HG03442 (cell line): ENCODE measurements around the gene SDCBP2.

ENCODE experiments used
- ATAC-seq: cut with Tn5 transposase; IDR thresholded peaks from one replicate; pipeline ENCODE4 v1.9.1; 2021; ENCODE audit warnings: mild to moderate bottlenecking, moderate library complexity; ENCODE audit not compliant: unreplicated experiment

Gene SDCBP2

GRCh38 chr20:1278993-1279392, 49.9 kb downstream of the SDCBP2 start:
- ATAC-seq = no peak

GRCh38 chr20:1277529-1278322, 51.2 kb downstream of the SDCBP2 start:
- no peak for ATAC-seq

GRCh38 chr20:1275919-1276318, 53.0 kb downstream of the SDCBP2 start:
- ATAC-seq = no peak

- ATAC-seq = no peak
Observed at GRCh38 chr20:1274485-1275311, 54.2 kb downstream of the SDCBP2 start.

GRCh38 chr20:1273366-1273765, 55.6 kb downstream of the SDCBP2 start:
- no peak for ATAC-seq

GRCh38 chr20:1272368-1273100, 56.4 kb downstream of the SDCBP2 start:
- no peak for ATAC-seq

GRCh38 chr20:1269850-1270249, 59.1 kb downstream of the SDCBP2 start:
- no peak for ATAC-seq

GRCh38 chr20:1269235-1269634, 59.7 kb downstream of the SDCBP2 start:
- no peak for ATAC-seq

- no peak for ATAC-seq
Observed at GRCh38 chr20:1267809-1268374, 61.0 kb downstream of the SDCBP2 start.

- no peak for ATAC-seq
Observed at GRCh38 chr20:1267161-1267560, 61.8 kb downstream of the SDCBP2 start.

GRCh38 chr20:1266167-1266973, 62.6 kb downstream of the SDCBP2 start, which contains the start of gene SNPH:
TSS of gene SNPH (plus strand) at chr20:1266294. CDS start at chr20:1296240, 29,946 bp downstream.
- ATAC-seq = peak; percentile 55

GRCh38 chr20:1265916-1266166, 63.1 kb downstream of the SDCBP2 start:
- ATAC-seq = no peak

GRCh38 chr20:1265226-1265915, 63.6 kb downstream of the SDCBP2 start:
- no peak for ATAC-seq

- no peak for ATAC-seq
Observed at GRCh38 chr20:1264727-1265126, 64.2 kb downstream of the SDCBP2 start.

- ATAC-seq = no peak
Observed at GRCh38 chr20:1263853-1264252, 65.1 kb downstream of the SDCBP2 start.
